ENCODE results near the gene UNC45A. TPM values are rescaled to one million over a fixed set of nuclear protein-coding genes. Genes with fewer than 3 reads are reported as not detected.
A peak's percentile ranks its signal among the peaks of the same experiment; 100 is the strongest.

The UNC45A gene
- 21.9 TPM for polyA plus RNA-seq (2013, experiment 1 of 2)
- 20.8 TPM for polyA plus RNA-seq (2013, experiment 2 of 2)

- H3K79me1 ChIP-seq (ENCODE audit: low read length), result peaks cover 4% of the 10 kb centered on the region
- no peak within 1 kb of the TSS for H4K8ac ChIP-seq (ENCODE audit: low read depth, low read length)
- peak within 1 kb of the TSS; percentile 86 for H3K9ac ChIP-seq (ENCODE audit: low read length)
- H3K4me2 ChIP-seq (ENCODE audit: low read length), result peak within 1 kb of the TSS; percentile 86
- H3K4me1 ChIP-seq (ENCODE audit: control insufficient read depth, low read depth, low read length), result peaks cover 1% of the 10 kb centered on the region
- no peaks in the 10 kb centered on the region for H3K27me3 ChIP-seq (ENCODE audit: insufficient read depth, low read length, poor library complexity)
- H3K56ac ChIP-seq (ENCODE audit: low read length), result peak within 1 kb of the TSS; percentile 94
- peaks cover 1% of the 10 kb centered on the region for H3K36me3 ChIP-seq (ENCODE audit: control insufficient read depth, insufficient read depth, low read length)
- peak within 1 kb of the TSS; percentile 17 for H3K27ac ChIP-seq (ENCODE audit: low read depth, low read length)
- peak within 1 kb of the TSS; percentile 70 for H3K4me3 ChIP-seq (ENCODE audit: low read length)
- peak; percentile 95 for DNase-seq
- no peak within 1 kb of the TSS for H3K4ac ChIP-seq (ENCODE audit: low read depth, low read length)
- H2AK5ac ChIP-seq (ENCODE audit: low read length), result peak within 1 kb of the TSS; percentile 13
- H3K79me2 ChIP-seq (ENCODE audit: control insufficient read depth, insufficient read depth, low read length), result no peaks in the 10 kb centered on the region
- H4K5ac ChIP-seq (ENCODE audit: low read length), result no peak within 1 kb of the TSS
- H2BK120ac ChIP-seq (ENCODE audit: low read depth, low read length), result no peak within 1 kb of the TSS
- H3K18ac ChIP-seq (ENCODE audit: low read length), result no peak within 1 kb of the TSS
- peak within 1 kb of the TSS; percentile 71 for H3K23ac ChIP-seq (ENCODE audit: low read length)
- H2BK15ac ChIP-seq (replicated peaks; ENCODE audit: low read depth), result no peak within 1 kb of the TSS
- WGBS (ENCODE audit: extremely low coverage, insufficient coverage, low lambda C conversion rate), result no CpG with 5 or more reads among the region's 65 CpGs
- no peak within 1 kb of the TSS for H2BK5ac ChIP-seq (ENCODE audit: low read length)
These were observed at the start of gene UNC45A for GRCh38 chr15:90934949-90935751. TSS of gene UNC45A (plus strand) at chr15:90935285. CDS start at chr15:90935325, 40 bp downstream.

- Histone ChIP-seq H2BK15ac (replicated peaks; ENCODE audit: low read depth) (no peak overlapping the region), H3K79me2 (ENCODE audit: control insufficient read depth, insufficient read depth, low read length) (no peaks in the 10 kb centered on the region), H2BK5ac (ENCODE audit: low read length) (no peak overlapping the region), H3K4me3 (ENCODE audit: low read length) (no peak overlapping the region), H3K4me1 (ENCODE audit: control insufficient read depth, low read depth, low read length) (peaks cover 5% of the 10 kb centered on the region), H4K8ac (ENCODE audit: low read depth, low read length) (no peak overlapping the region), H4K5ac (ENCODE audit: low read length) (no peak overlapping the region), H3K9ac (ENCODE audit: low read length) (peak overlapping the region; percentile 70), H3K23ac (ENCODE audit: low read length) (no peak overlapping the region), H3K27me3 (ENCODE audit: insufficient read depth, low read length, poor library complexity) (no peaks in the 10 kb centered on the region), H3K27ac (ENCODE audit: low read depth, low read length) (no peak overlapping the region), H3K4ac (ENCODE audit: low read depth, low read length) (no peak overlapping the region), H3K56ac (ENCODE audit: low read length) (peak overlapping the region; percentile 90), H2BK120ac (ENCODE audit: low read depth, low read length) (no peak overlapping the region), H3K18ac (ENCODE audit: low read length) (no peak overlapping the region), H3K4me2 (ENCODE audit: low read length) (no peak overlapping the region), H3K79me1 (ENCODE audit: low read length) (no peaks in the 10 kb centered on the region), H2AK5ac (ENCODE audit: low read length) (peak overlapping the region; percentile 87), H3K36me3 (ENCODE audit: control insufficient read depth, insufficient read depth, low read length) (peaks cover 5% of the 10 kb centered on the region)
- DNase-seq, result peak; percentile 69
- WGBS (ENCODE audit: extremely low coverage, insufficient coverage, low lambda C conversion rate), result no CpG with 5 or more reads among the region's 23 CpGs
These were observed 49.4 kb upstream of the UNC45A start for GRCh38 chr15:90885432-90886290.

GRCh38 chr15:90886291-90886614 lies 48.8 kb upstream of the UNC45A start:
- H3K18ac ChIP-seq (ENCODE audit: low read length), result no peak overlapping the region

GRCh38 chr15:90887037-90887481 lies 48.0 kb upstream of the UNC45A start:
- H3K36me3 ChIP-seq (ENCODE audit: control insufficient read depth, insufficient read depth, low read length), result no peaks in the 10 kb centered on the region

More at GRCh38 chr15:90886291-90886614, 48.8 kb upstream of the UNC45A start:
- Histone ChIP-seq H3K27me3 (ENCODE audit: insufficient read depth, low read length, poor library complexity) (no peaks in the 10 kb centered on the region), H4K5ac (ENCODE audit: low read length) (no peak overlapping the region), H3K4me2 (ENCODE audit: low read length) (no peak overlapping the region), H3K27ac (ENCODE audit: low read depth, low read length) (no peak overlapping the region), H2BK15ac (replicated peaks; ENCODE audit: low read depth) (no peak overlapping the region), H3K56ac (ENCODE audit: low read length) (no peak overlapping the region), H3K79me2 (ENCODE audit: control insufficient read depth, insufficient read depth, low read length) (no peaks in the 10 kb centered on the region), H3K4ac (ENCODE audit: low read depth, low read length) (no peak overlapping the region), H3K23ac (ENCODE audit: low read length) (no peak overlapping the region), H3K36me3 (ENCODE audit: control insufficient read depth, insufficient read depth, low read length) (no peaks in the 10 kb centered on the region), H3K9ac (ENCODE audit: low read length) (no peak overlapping the region), H3K4me1 (ENCODE audit: control insufficient read depth, low read depth, low read length) (peaks cover 5% of the 10 kb centered on the region), H2BK120ac (ENCODE audit: low read depth, low read length) (no peak overlapping the region), H4K8ac (ENCODE audit: low read depth, low read length) (no peak overlapping the region), H3K79me1 (ENCODE audit: low read length) (no peaks in the 10 kb centered on the region), H2AK5ac (ENCODE audit: low read length) (no peak overlapping the region), H3K4me3 (ENCODE audit: low read length) (no peak overlapping the region), H2BK5ac (ENCODE audit: low read length) (no peak overlapping the region)
- WGBS (ENCODE audit: extremely low coverage, insufficient coverage, low lambda C conversion rate), result no CpG with 5 or more reads among the region's 5 CpGs
- DNase-seq, result no peak

GRCh38 chr15:90889313-90889730 lies 45.8 kb upstream of the UNC45A start:
- Histone ChIP-seq H3K27ac (ENCODE audit: low read depth, low read length) (no peak overlapping the region), H3K36me3 (ENCODE audit: control insufficient read depth, insufficient read depth, low read length) (peaks cover 4% of the 10 kb centered on the region), H3K23ac (ENCODE audit: low read length) (no peak overlapping the region), H3K4ac (ENCODE audit: low read depth, low read length) (no peak overlapping the region), H2BK5ac (ENCODE audit: low read length) (no peak overlapping the region), H2BK15ac (replicated peaks; ENCODE audit: low read depth) (no peak overlapping the region), H3K18ac (ENCODE audit: low read length) (no peak overlapping the region), H4K8ac (ENCODE audit: low read depth, low read length) (no peak overlapping the region), H3K79me1 (ENCODE audit: low read length) (no peaks in the 10 kb centered on the region), H3K27me3 (ENCODE audit: insufficient read depth, low read length, poor library complexity) (no peaks in the 10 kb centered on the region), H3K4me1 (ENCODE audit: control insufficient read depth, low read depth, low read length) (peaks cover 2% of the 10 kb centered on the region), H2AK5ac (ENCODE audit: low read length) (no peak overlapping the region), H4K5ac (ENCODE audit: low read length) (no peak overlapping the region), H3K4me2 (ENCODE audit: low read length) (no peak overlapping the region), H3K56ac (ENCODE audit: low read length) (no peak overlapping the region), H2BK120ac (ENCODE audit: low read depth, low read length) (no peak overlapping the region), H3K4me3 (ENCODE audit: low read length) (no peak overlapping the region), H3K79me2 (ENCODE audit: control insufficient read depth, insufficient read depth, low read length) (no peaks in the 10 kb centered on the region), H3K9ac (ENCODE audit: low read length) (no peak overlapping the region)
- no CpG with 5 or more reads among the region's 18 CpGs for WGBS (ENCODE audit: extremely low coverage, insufficient coverage, low lambda C conversion rate)
- no peak for DNase-seq

More at GRCh38 chr15:90887037-90887481, 48.0 kb upstream of the UNC45A start:
- DNase-seq, result no peak
- no peak overlapping the region for H3K27ac ChIP-seq (ENCODE audit: low read depth, low read length)
- no peak overlapping the region for H3K4ac ChIP-seq (ENCODE audit: low read depth, low read length)
- H3K79me2 ChIP-seq (ENCODE audit: control insufficient read depth, insufficient read depth, low read length), result no peaks in the 10 kb centered on the region
- no CpG with 5 or more reads among the region's 13 CpGs for WGBS (ENCODE audit: extremely low coverage, insufficient coverage, low lambda C conversion rate)
- no peak overlapping the region for H2AK5ac ChIP-seq (ENCODE audit: low read length)
- no peaks in the 10 kb centered on the region for H3K79me1 ChIP-seq (ENCODE audit: low read length)
- no peak overlapping the region for H3K4me3 ChIP-seq (ENCODE audit: low read length)
- no peak overlapping the region for H3K18ac ChIP-seq (ENCODE audit: low read length)
- H3K4me2 ChIP-seq (ENCODE audit: low read length), result no peak overlapping the region
- H3K4me1 ChIP-seq (ENCODE audit: control insufficient read depth, low read depth, low read length), result peaks cover 5% of the 10 kb centered on the region
- H3K23ac ChIP-seq (ENCODE audit: low read length), result no peak overlapping the region
- H2BK120ac ChIP-seq (ENCODE audit: low read depth, low read length), result no peak overlapping the region
- H3K9ac ChIP-seq (ENCODE audit: low read length), result no peak overlapping the region
- no peak overlapping the region for H3K56ac ChIP-seq (ENCODE audit: low read length)
- H2BK5ac ChIP-seq (ENCODE audit: low read length), result no peak overlapping the region
- H4K5ac ChIP-seq (ENCODE audit: low read length), result no peak overlapping the region
- H4K8ac ChIP-seq (ENCODE audit: low read depth, low read length), result no peak overlapping the region
- H2BK15ac ChIP-seq (replicated peaks; ENCODE audit: low read depth), result no peak overlapping the region
- H3K27me3 ChIP-seq (ENCODE audit: insufficient read depth, low read length, poor library complexity), result no peaks in the 10 kb centered on the region

Data from mesendoderm (in vitro differentiated cells).